ENCODE measurements around the gene KCNV2.
"Not testable (repeated sequence)": the region's sequence is repeated elsewhere in the genome, so short reads cannot be mapped to it uniquely, and the experiment has no call there.

Gene KCNV2

DNA sequence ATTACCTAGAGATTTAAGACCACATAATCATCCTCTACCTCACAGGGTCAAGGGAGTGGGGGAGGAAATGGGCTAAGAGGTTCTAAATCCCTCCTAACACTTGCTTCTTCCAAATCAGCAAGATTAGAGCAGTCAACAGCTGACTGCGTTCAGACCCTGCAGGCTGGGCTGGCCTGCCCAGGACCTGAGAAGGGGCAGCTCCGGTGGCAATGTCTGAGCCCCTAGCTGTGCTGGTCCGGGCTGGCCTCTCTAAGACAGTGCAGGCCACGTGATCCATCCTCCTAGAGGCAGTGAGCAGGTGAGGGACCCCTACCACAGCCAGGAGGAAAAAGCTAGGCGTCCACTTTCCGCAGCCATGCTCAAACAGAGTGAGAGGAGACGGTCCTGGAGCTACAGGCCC, at the start of gene KCNV2:
TSS of gene KCNV2 (plus strand) at position 126 of the 400 bp plus-strand sequence. CDS start at position 356, 230 bp downstream.
- no peak for DNase-seq

DNA sequence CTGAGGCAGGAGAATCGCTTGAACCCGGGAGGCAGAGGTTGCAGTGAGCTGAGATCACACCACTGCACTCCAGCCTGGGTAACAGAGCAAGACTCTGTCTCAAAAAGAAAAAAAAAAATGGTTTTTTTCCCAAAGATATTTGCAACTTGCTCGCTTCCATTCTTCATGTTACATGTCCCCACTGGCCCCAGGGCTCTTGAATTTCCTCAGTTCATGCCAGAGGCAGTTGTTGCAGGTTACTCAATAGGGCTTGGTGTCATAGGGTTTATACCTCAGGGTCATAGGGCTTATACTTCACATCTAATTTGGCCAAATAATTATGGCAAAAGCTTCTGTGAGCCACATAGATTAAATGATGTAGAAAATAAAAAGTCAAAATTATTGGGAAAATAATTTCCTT, 44.1 kb upstream of the KCNV2 start:
- no peak for DNase-seq

DNA sequence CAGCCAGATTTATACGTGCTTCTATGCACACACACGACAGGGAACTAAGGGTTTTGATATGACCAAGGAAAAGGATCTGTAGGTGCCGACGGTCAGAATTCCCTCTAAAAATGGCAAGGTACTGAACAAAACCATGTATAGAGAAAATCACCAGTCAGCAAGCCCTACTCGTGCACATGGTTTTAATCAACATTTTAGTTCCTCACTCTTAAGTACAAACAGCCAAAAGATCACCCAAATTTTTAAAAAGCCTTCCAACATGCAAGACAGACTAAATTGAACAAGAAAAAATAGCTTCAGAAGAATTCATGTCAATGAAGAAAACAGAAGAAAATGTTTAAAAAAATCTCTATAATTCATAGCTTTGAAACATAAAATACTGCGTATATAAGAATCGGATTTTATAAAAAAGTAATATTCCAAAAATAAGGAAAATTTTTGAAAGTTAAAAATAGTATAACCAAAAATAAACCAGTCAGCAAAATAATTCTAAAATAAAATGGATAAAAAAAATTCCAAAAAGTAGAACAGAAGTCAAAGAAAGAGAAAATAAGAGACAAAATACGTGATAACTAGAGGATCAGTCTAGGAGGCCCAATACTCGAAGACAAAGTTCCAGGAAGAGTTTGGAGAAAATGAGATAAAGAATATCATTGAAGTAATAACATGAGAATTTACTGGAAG, 43.0 kb upstream of the KCNV2 start:
- DNase-seq: no peak

DNA sequence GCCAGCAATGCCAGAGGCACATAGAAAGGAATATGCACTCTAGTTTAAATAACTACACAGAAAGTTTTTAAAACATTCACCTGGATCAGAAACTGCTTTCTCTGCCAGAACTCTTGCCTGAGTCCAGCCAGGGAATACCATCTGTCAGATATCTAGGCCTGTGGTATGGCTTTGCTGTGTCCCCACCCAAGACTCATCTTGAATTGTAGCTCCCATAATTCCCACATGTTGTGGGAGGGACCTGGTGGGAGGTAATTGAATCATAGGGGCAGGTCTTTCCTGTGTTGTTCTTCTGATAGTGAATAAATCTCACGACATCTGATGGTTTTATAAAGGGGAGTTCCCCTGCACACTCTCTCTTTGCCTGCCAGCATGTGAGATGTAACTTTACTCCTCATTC, 41.5 kb upstream of the KCNV2 start:
- DNase-seq: no peak

DNA sequence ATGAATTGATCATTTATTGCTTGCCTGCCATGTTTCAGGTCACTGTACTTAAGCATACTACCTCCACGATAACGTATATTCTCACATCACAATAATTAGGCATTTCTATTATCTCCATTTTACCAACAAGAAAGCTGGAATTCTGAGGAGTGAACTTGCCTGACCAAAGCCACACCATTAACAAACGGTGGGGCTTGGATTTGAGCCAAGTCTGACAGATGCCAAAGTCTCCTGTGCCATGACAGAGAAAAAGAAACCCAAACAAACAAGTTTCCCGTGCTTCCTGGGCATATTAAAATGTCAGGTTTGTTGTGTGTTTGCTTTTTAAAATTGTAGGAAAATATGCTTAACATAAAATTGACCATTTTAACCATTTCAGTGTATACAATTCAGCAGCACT, 40.8 kb upstream of the KCNV2 start:
- no peak for DNase-seq

DNA sequence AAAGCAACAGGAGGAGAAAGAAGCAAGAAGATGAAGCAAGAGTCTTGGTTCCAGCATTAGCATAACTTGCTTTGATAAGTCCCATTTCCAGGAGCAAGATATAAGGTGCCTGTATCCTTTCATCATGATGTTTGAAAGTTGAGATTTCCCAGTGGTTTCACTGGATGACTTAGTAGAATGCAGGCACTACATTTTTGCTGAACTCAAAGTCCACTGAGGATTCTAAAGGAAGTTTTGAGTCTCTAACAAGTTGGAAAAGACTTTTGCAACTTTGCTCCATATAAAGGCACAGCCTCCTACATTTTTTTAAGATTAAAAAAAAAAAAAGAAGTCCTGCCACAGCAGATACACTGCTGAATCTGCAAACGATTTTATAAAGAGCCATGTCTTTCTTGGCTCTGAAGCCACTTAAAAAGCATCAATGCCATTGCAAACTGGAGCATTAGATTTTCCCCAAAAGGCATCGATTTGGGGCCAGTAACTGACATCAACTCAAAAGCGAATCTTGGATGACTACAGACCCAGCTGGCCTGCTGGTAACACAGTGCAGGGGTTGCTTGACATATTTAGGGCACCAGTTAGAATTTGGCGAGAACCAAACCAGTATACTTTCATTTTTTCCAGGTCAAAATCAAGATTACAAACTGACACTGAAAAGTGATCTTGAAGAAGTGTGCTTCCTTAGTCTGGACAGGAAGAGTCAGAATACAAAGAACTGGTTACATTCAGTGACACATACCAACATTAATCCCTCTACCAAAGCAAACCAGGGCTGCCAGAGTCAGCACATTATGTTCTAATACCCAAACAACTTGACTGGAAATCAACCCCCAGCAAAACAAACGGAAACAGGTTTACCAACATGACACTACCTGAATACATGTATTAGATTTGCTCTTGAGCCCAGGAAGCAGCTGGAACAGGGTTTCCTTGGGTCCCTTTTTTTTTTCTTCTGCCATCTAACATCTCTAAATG, 39.1 kb upstream of the KCNV2 start:
- DNase-seq: no peak

DNA sequence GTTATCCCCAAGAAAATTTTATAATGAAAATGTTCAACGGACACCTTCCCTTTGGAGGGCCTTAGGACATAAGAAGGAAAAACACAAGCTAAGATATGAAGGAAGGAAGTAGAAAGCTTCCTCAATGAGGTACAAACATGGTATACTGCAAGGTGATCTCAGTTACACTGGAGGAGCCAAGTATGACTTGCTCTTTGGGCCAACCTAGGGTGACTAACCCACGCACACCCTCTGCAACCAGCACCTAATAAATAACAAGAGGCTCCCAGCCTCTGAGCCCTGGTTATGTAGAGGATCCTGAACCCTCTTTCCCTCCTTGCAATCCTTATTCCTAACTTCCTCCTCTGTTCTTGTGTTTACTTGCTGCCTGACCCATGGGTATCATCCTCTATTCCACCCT, 38.3 kb upstream of the KCNV2 start:
- no peak for DNase-seq

DNA sequence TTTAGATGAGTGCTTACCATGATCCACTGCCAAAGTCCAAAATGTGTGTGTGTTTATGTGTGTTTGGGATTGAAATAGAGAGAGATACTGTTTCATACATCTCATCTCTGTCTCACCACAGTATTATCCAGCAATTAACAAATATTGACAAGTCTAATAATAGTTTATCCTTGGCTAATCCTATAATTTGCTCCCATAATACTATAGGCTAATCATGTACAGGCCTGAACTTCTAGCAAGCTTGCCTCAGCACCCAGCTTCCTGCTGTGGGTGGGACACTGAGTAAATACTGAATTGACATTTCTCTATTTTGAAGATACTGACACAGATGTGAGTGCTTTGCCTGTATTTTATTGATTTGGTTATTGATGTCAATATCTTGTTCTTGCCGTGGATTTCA, 35.3 kb upstream of the KCNV2 start:
- DNase-seq: no peak

DNA sequence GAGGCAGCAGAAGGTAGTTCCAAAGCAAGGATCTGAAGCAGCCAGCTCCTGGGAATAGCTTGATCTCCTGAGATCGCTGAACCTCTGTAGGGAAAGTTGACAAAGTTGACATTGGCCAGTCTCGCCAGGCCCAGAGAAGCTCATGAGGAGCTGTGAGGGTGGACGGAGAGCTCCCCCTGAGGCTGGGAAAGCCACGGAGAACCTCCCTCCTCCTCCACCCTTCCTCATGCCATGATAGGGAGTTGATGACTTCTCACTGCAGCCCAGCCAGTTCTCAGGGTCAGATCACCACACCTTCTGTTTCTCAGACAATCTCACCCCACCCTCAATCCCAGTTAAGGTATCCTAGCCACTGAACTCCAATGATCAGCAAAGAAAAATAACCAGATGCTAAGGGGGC, 30.4 kb upstream of the KCNV2 start:
- DNase-seq: no peak

DNA sequence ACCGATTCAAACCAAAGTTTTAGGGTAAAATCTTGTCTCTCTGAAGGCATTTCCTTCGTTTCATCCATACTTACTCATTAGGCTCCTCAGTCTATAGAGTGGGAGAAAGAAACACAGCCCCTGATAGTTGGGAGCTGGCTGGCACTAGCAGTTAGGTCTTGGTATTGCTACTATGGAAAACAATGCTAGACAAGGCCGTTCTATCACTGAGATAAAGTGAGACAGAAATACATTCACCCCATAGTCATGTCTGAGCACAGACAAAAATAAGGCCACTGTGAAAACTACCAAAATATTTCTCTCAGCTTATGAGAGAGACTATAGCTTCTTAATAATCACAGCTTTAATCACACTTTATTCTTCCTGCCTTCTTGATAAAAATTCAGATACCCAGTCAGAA, 28.7 kb upstream of the KCNV2 start:
- DNase-seq: no peak

DNA sequence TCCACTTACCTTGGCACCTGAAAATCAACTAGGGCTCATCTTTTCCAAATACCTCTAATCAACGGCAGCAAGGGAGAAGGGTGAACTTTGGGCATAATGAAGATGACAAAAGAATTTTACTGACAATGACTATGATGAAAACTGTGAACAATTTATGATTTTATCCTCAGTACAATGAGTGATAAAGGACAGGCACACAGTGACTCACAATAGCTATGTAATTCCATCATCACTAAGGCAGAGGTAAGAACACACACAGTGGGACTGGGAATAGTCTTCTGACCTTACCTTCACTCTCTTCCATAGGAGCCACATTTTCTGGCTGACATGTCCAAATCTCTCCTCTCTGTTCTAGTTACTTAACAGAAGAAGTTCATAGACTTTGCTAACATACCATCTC, 26.1 kb upstream of the KCNV2 start:
- no peak for DNase-seq

DNA sequence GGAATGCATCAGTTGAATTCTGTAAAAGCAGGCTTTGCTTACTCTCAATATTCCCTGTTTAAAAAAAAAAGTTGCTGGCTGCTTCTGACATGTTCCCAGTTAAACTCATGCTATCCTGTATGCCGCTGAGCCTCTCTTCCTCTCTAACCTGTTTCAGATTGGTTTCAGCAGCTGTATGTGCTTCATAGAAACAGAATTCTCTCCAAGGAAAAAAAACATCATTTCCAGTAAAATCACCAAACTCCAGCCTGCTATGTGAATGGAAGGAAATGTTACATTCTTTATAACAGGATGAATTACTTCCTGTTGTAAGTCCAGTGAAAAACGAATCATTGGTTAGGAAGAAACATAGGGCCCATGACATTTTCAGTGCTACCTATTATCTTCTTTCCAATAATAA, 25.7 kb upstream of the KCNV2 start:
- no peak for DNase-seq

DNA sequence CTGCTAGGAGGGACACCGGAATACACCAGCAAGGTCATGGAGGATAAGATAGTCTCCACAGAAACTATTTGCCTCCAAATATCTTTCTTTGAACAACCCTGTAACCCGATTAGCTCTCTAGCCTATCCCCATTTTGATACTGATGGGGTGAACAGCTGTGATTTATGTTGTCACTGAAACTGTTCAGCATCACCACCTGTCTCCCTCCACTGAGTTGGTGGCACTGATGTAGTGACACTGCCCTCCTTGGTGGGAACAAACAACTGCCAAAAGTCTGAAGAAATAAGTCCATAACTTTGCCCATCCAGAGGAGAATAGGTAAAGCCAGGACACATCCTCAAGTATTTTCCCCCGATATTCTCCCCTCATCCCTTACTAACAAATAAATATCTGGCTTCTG, 24.3 kb upstream of the KCNV2 start:
- no peak for DNase-seq

DNA sequence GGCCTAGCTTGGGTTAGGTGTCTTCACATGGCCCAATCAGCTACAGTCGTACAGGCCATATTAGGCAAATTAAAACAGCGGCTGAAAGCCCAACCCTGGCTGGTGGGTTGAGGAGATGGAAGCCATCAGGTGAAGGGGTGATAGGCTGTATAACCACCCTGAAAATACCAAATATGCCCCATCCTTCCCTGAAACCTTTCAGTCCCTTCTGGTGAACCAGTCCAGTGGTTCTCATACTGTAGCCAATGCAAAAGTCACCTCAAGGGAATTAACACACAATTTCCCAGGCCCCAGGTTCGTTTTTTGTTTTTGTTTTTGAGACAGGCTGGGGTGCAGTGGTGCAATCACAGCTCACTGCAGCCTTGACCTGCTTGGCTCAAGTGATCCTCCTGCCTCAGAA, 19.8 kb upstream of the KCNV2 start:
- DNase-seq: no peak

DNA sequence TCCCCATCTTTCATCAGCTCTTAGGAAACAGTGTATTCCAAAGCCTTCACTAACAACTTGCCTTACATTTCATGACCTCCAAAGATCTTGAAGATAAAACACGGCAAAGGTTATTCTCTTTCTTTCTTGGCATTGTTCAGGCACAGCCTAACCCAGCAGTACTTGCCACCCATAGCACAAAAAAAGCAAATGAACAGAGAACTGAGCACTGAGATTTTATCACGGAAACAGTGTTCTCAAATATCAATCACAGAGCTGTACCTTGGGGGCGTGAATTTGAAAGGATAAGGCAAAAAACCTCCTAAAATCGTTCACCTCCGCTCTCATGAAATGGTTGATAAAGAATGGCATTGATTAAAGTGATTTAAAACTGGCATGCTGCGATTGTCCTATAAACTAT, 16.9 kb upstream of the KCNV2 start:
- DNase-seq: no peak

DNA sequence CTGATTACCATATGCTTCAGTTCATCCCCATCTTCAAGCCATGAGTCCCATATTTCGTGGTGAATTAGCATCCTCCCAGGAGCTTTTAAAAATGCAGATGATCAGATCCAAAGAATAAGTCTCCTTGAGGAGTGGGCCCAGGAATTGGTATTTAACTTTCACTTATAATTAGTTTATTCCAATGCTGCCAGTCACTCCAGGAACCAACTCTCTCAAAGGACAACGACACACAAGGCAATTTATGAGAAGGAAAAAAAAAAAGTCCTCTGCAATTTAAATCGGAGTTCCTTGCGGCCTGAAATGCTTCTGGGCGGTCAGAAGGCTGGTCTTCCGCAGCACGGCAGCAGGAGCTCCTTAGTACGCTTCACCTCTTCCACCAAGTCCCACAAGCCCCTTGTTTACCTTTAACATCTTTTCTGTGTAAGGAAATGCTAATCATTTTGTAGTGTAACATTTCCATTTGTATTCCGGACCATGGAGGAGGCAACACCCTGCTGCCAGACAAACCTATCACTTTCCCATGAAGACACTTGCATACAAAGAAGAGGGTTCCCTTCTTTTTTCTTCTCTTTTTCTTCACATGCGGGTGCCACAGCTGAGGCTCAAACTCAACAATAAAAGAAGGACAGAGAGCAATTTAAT, 16.3 kb upstream of the KCNV2 start:
- no peak for DNase-seq

DNA sequence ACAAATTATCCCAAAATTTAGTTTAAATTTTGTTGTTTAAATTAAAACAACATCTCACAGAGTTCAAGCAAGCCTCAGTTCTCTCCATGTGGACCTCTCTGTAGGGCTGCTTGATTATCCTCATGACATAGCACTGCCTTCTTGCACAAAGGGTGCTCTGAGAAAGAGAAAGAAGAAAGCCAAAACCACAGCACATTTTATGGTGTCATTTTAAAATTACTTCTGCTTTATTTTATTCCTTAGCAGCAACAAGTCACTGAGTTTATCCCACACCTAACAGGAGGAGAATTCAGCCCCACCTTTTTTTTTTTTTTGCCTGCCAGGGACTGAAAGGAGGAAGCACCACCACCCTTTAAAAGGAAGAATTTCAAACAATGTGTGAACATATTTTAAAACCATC, 12.8 kb upstream of the KCNV2 start:
- no peak for DNase-seq

DNA sequence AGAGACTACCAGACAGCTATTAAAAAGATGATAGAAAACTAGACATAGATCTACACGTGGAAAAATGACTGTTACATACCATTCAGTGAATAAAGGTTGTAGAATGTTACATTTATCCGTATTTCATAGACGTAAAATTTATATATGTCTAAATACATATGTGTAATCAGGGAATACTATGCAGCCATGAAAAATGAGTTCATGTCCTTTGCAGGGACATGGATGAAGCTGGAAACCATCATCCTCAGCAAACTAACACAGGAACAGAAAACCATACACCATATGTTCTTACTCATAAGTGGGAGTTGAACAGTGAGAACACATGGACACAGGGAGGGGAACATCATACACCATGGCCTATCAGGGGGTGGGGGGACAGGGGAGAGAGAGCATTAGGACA, 10.1 kb upstream of the KCNV2 start:
- not testable (repeated sequence) for DNase-seq

DNA sequence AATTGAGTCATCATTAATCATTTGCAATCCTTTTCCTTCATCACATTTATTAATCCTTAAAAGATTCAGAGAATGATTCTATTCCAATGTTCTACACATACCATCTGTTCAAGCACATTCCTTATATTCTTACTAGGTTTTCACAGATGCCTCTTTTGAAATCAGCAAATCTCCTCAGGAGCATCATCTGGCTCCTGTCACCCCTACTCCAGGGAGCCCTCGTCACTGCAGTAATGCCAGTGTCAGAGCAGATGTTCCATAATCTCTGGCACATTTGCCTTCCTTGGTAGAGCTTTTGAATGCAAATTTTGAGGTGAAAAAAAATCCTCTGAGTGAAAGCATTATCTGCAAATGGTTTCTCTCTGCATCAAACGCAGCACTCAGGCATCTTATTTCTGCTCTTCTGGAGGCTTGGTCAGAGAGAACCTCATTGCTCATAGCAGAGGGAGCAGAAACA, 7.6 kb upstream of the KCNV2 start:
- DNase-seq: no peak

DNA sequence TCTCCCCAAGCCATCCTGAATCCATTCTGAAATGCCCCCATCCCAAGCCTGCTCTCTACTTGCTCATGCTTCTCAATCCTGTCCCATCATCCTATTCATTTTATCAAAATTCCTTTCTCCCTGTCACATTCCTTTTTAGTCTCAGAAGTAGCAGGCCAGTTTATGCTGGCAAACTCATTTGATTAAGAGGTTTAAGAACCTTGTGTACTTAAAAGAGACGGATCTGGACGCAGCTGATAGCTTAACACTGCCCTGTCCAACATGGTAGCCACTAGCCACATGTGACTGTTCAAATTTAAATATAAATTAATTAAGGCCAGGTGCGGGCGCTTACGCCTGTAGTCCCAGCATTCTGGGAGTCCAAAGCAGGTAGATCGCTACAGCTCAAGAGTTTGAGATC, 5.6 kb upstream of the KCNV2 start:
- no peak for DNase-seq

DNA sequence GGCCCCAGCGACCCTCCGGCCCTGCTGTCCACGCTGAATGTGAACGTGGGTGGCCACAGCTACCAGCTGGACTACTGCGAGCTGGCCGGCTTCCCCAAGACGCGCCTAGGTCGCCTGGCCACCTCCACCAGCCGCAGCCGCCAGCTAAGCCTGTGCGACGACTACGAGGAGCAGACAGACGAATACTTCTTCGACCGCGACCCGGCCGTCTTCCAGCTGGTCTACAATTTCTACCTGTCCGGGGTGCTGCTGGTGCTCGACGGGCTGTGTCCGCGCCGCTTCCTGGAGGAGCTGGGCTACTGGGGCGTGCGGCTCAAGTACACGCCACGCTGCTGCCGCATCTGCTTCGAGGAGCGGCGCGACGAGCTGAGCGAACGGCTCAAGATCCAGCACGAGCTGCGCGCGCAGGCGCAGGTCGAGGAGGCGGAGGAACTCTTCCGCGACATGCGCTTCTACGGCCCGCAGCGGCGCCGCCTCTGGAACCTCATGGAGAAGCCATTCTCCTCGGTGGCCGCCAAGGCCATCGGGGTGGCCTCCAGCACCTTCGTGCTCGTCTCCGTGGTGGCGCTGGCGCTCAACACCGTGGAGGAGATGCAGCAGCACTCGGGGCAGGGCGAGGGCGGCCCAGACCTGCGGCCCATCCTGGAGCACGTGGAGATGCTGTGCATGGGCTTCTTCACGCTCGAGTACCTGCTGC, 839 bp downstream of the KCNV2 start:
- no peak for DNase-seq

DNA sequence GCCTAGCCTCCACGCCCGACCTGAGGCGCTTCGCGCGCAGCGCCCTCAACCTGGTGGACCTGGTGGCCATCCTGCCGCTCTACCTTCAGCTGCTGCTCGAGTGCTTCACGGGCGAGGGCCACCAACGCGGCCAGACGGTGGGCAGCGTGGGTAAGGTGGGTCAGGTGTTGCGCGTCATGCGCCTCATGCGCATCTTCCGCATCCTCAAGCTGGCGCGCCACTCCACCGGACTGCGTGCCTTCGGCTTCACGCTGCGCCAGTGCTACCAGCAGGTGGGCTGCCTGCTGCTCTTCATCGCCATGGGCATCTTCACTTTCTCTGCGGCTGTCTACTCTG, 1.4 kb downstream of the KCNV2 start:
- no peak for DNase-seq

DNA sequence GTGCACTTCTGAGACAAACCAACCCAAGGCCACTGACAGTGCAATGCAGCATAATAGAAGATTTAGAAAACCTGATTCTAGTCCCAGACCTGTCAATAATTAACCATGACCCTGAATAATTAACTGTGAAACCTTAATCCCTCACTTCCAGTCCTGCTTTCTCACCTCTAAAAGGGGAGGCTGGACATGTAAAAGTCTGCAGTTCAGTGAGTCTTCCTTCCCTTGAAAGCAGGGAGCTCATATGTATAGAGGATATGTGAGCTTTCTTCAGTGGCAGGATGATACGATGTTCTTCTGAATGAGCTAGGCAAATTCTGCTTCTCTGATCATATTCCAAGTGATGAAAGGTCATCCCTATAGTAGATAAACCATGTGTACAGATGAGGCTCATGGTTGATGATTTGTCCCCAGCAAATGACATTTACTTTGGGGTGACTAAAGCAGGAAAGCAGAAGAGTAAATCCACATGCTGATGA, 2.9 kb downstream of the KCNV2 start:
- DNase-seq: no peak

Measured in stimulated activated CD4-positive, alpha-beta T cell treated with anti-CD3 and anti-CD28 coated beads, Interleukin-12 subunit alpha, Interleukin-12 subunit beta, amount 100 ng/mL, for 4 hours (primary cell).